Activated CD8-positive, alpha-beta T cell treated with anti-CD3 and anti-CD28 coated beads for 36 hours (primary cell): Measurements from ENCODE around the gene UBE2V1. TPM values are rescaled to one million over a fixed set of nuclear protein-coding genes. Genes with fewer than 3 reads are reported as not detected.

ENCODE experiments used
- ATAC-seq: fragments of 200-7000 bp; cut with Tn5 transposase; one replicate; pipeline ENCODE4 v1.10.0; 2021; ENCODE audit warnings: mild to moderate bottlenecking, moderate library complexity
- CTCF ChIA-PET: fragments of 350-600 bp; sonication (Branson Sonifier 250); formaldehyde crosslinking; loops from one replicate; lab custom pipeline; 2021; ENCODE audit warnings: antibody characterized with exemption; lab: Charles Lee
- POLR2A ChIA-PET: fragments of 350-600 bp; sonication (Branson Sonifier 250); formaldehyde crosslinking; loops from one replicate; lab custom pipeline; 2021; ENCODE audit warnings: antibody characterized with exemption; lab: Charles Lee
- DNase-seq: peaks from one replicate; pipeline ENCODE4 v3.0.0-alpha.2; 2020
- H3K27ac Mint-ChIP-seq: one replicate; pipeline ENCODE4 v1.8.0; 2021; ENCODE audit warnings: mild to moderate bottlenecking, mixed read lengths
- H3K27me3 Mint-ChIP-seq: one replicate; pipeline ENCODE4 v1.8.0; 2021; ENCODE audit warnings: mixed read lengths
- H3K36me3 Mint-ChIP-seq: one replicate; pipeline ENCODE4 v1.8.0; 2021; ENCODE audit warnings: low read depth, mixed read lengths
- H3K4me1 Mint-ChIP-seq: one replicate; pipeline ENCODE4 v1.8.0; 2021; ENCODE audit warnings: low read depth, mixed read lengths
- H3K4me3 Mint-ChIP-seq: one replicate; pipeline ENCODE4 v1.8.0; 2021; ENCODE audit warnings: mild to moderate bottlenecking, moderate library complexity, mixed read lengths
- H3K9me3 Mint-ChIP-seq: one replicate; pipeline ENCODE4 v1.8.0; 2021; ENCODE audit warnings: mixed read lengths
- intact Hi-C: fragments of 100-400 bp; cut with micrococcal nuclease; formaldehyde crosslinking; loops from one replicate; pipeline ENCODE4 v1.10.0; 2022
- total RNA-seq, 2 experiments: library from RNA; stranded (reverse); gene quantifications; one replicate each; pipeline ENCODE4 v1.2.3, GENCODE V29; 2021
- TF ChIP-seq, protein P1 (sequence below): fragments of 200-600 bp; IDR thresholded peaks from one replicate; pipeline ENCODE4 v1.8.0; 2022; ENCODE audit warnings: antibody characterized with exemption, mild to moderate bottlenecking

Gene UBE2V1
- total RNA-seq, 2 experiments from 2014 or later, result 112 to 151 TPM

DNA sequence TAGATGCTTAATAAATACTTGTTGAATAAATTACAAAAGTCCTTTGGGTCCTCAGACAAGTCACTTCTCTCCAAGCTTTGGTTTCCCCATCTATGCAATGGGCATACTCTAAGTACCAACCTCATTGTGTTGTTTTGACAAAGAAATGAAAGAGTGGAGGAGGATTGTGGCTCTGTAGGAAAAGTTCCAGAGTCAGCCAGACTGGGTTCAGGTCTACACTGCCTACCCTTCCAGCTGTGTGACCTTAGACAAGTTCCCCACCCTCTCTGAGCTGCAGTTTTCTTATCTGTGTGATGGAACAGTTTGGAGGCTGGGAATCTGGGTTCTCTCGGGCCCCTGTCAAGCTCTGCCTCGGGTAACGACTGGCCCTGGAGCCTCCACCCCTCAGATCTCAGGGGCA is 76.2 kb downstream of the UBE2V1 start:
- Mint-ChIP-seq H3K4me1 (peaks cover 2% of the 10 kb centered on the region), H3K27me3 (no peaks in the 10 kb centered on the region), H3K36me3 (no peaks in the 10 kb centered on the region), H3K27ac (no peak overlapping the region), H3K9me3 (no peaks in the 10 kb centered on the region), H3K4me3 (no peak overlapping the region)
- TF ChIP-seq, protein P1, sequence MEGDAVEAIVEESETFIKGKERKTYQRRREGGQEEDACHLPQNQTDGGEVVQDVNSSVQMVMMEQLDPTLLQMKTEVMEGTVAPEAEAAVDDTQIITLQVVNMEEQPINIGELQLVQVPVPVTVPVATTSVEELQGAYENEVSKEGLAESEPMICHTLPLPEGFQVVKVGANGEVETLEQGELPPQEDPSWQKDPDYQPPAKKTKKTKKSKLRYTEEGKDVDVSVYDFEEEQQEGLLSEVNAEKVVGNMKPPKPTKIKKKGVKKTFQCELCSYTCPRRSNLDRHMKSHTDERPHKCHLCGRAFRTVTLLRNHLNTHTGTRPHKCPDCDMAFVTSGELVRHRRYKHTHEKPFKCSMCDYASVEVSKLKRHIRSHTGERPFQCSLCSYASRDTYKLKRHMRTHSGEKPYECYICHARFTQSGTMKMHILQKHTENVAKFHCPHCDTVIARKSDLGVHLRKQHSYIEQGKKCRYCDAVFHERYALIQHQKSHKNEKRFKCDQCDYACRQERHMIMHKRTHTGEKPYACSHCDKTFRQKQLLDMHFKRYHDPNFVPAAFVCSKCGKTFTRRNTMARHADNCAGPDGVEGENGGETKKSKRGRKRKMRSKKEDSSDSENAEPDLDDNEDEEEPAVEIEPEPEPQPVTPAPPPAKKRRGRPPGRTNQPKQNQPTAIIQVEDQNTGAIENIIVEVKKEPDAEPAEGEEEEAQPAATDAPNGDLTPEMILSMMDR, result no peak
- CTCF ChIA-PET, result interaction anchor here (0.9 to 2.0 kb wide), 3 partner anchors 8 to 58 kb away, joined by 4 to 16 read pairs (median 4); no protein-coding TSS in a partner anchor
- DNase-seq (no peak), ATAC-seq (no peak)
- POLR2A ChIA-PET, result interaction anchor here (0.9 to 1.0 kb wide), 2 partner anchors 17 to 57 kb away, joined by 3 to 5 read pairs; no protein-coding TSS in a partner anchor
- intact Hi-C loops, result no loop called here

DNA sequence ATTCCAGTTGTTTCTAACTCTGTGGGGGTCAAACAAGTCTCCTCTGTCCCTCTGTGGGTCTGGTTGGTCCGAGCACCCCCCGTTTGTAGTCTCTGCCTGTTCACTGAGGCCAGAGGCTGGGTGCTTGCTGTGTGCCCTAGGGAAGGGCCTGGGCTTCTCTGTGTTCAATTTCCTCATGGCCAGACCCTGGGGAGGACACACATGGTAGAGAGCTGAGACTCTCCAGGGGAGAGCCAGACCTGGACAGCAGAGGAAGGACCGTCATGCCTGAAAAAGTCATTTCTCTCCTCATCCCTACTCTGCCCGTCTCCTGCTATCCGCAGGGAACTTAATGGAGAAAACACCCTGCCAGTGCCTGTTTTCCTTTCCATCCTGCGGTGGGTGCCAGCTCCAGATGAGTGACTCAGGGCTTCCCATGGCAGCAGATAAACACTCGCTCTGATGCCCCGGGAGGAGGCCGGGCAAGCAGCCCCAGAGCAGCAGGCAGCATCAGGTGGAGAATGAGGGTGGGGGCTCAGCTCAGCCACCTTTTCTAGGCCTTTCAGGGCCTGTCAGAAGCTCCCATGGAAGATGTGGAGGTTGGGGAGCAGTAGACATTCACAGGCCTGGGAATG is 78.3 kb downstream of the UBE2V1 start:
- no peaks in the 10 kb centered on the region for H3K27me3 Mint-ChIP-seq
- H3K4me1 Mint-ChIP-seq, result no peaks in the 10 kb centered on the region
- no peaks in the 10 kb centered on the region for H3K36me3 Mint-ChIP-seq
- CTCF ChIA-PET, result interaction anchor here (1.3 kb wide), 1 partner anchor 56 kb away, joined by 7 read pairs; no protein-coding TSS in a partner anchor
- H3K27ac Mint-ChIP-seq, result no peak overlapping the region
- DNase-seq (no peak), ATAC-seq (no peak)
- H3K9me3 Mint-ChIP-seq, result no peaks in the 10 kb centered on the region
- H3K4me3 Mint-ChIP-seq, result no peak overlapping the region
- POLR2A ChIA-PET, result no interaction called here
- TF ChIP-seq, protein P1, result no peak
- intact Hi-C loops, result no loop called here

DNA sequence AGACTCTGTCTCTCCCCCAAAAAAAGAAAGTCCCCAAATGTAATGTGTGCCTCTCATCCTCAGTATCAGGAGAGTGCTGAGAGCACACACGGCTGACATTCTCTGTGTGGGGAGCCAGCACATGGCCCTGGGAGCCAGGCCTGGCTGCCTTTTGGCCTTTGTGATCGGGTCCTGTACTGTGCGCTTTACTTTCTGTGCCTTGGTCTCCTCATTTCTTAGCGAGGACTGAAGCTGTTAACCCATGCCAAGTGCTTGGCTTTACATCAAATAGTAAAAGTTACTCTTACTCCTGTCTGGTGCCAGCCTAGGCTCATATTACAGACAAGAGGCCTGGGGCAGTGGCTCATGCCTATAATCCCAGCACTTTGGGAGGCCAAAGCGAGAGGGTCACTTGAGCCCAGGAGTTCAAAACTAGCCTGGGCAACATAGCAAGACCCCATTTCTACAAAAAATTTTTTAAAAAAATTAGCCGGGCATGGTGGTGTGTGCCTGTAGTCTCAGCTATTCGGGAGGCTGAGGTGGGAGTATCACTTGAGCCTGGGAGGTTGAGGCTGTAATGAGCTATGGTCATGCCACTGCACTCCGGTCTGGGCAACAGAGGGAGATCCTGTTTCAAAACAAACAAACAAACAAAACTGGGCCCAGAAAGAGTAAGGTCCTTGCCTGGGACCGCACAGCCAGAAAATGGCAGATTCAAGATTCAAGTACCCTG is 79.8 kb downstream of the UBE2V1 start:
- ATAC-seq (no peak), DNase-seq (no peak)
- Mint-ChIP-seq H3K9me3 (no peaks in the 10 kb centered on the region), H3K36me3 (no peaks in the 10 kb centered on the region), H3K27me3 (no peaks in the 10 kb centered on the region), H3K4me1 (no peaks in the 10 kb centered on the region), H3K27ac (no peak overlapping the region), H3K4me3 (no peak overlapping the region)
- TF ChIP-seq, protein P1, result no peak
- CTCF ChIA-PET, result interaction anchor here (0.7 kb wide), 1 partner anchor 93 kb away, joined by 4 read pairs; no protein-coding TSS in a partner anchor
- POLR2A ChIA-PET, result no interaction called here
- intact Hi-C loops, result no loop called here

Other genes with a start within 250 kb of the UBE2V1 start
- gene SPATA2, start 197.6 kb downstream of the UBE2V1 start, total RNA-seq, result 1 to 10 TPM; 6.2 to 7.4 TPM
- 10 to 100 TPM; 68.4 to 70.5 TPM for gene RNF114, start 176.8 kb downstream of the UBE2V1 start, total RNA-seq
- 1 to 10 TPM in 1 of 2 experiments, under 1 TPM in 1; 0.90 to 1.4 TPM for gene SNAI1, start 130.2 kb downstream of the UBE2V1 start, total RNA-seq
- gene PEDS1, start 40.6 kb upstream of the UBE2V1 start, total RNA-seq, result 10 to 100 TPM; 16.0 to 17.3 TPM
- 10 to 100 TPM; 27.2 to 28.4 TPM for gene CEBPB, start 77.7 kb upstream of the UBE2V1 start, total RNA-seq